Measurements from ENCODE around the gene DLG5. TPM values are rescaled to one million over a fixed set of nuclear protein-coding genes. Genes with fewer than 3 reads are reported as not detected.

The DLG5 gene
- total and polyA plus RNA-seq, 10 of the 15 experiments (the other 5 are each of a cell fraction or from before 2014, with no cell fraction given): 0.18 to 6.6 (median 2.7) TPM

DNA sequence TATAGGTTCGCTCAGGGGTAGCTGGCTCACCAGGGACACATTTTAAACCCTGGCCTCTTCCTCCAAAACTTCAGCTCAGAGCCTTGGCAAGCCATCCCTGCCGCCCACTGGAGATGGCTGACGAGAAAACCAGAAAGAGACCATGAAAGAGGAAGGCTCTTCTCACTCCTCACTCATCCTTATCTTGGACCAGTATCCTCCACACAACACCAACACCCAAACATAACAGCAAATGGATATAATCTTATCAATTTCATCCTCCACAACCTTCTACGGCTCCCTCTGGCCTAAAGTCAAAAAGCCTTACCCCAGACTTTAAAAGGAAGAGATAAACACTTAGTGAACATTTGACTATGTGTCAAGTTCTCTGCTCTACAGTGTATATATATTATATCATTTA is 26.9 kb downstream of the DLG5 start:
- H3K79me2 ChIP-seq (ENCODE audit: control insufficient read depth, insufficient read depth, low read length): no peaks in the 10 kb centered on the region
- H4K20me1 ChIP-seq (ENCODE audit: control insufficient read depth, insufficient read depth): no peaks in the 10 kb centered on the region
- POLR2A ChIA-PET: no interaction called here
- DNase-seq (ENCODE audit: low read depth, low spot score) (no peak), ATAC-seq (no peak), FAIRE-seq (no peak)
- in situ Hi-C loops (cut with MboI) (no loop called here), intact Hi-C loops (cut with micrococcal nuclease; ENCODE audit: unreplicated experiment) (no loop called here)
- TF ChIP-seq SREBF1 (IDR thresholded peaks at IDR 0.05; ENCODE audit: low read length) (no peak), SP1 (IDR thresholded peaks at IDR 0.05; ENCODE audit: low read depth, low read length) (no peak)
- H2AFZ ChIP-seq (ENCODE audit: control insufficient read depth, low read depth, low read length): no peak overlapping the region
- H3K4me2 ChIP-seq (ENCODE audit: control insufficient read depth, insufficient read depth): no peak overlapping the region
- SMC1A ChIA-PET (ENCODE audit: uncharacterized antibody, unreplicated experiment): no interaction called here
- CTCF ChIA-PET: interaction anchor here (1.2 kb wide), 1 partner anchor 10 kb away, joined by 3 read pairs; no protein-coding TSS in a partner anchor
- no peaks in the 10 kb centered on the region for H3K9me3 ChIP-seq (replicated peaks; ENCODE audit: control insufficient read depth, insufficient read depth, low read length)
- RAD21 ChIA-PET (ENCODE audit: unreplicated experiment): no interaction called here
- peaks cover 10% of the 10 kb centered on the region for H3K4me1 ChIP-seq (ENCODE audit: control insufficient read depth, insufficient read depth, low read length)
- H3K36me3 ChIP-seq (ENCODE audit: control insufficient read depth in 2 of 2, insufficient read depth in 2 of 2, low read length in 1 of 2): no peaks in the 10 kb centered on the region
- no peaks in the 10 kb centered on the region for H3K27me3 ChIP-seq (replicated peaks in 1 of 2; ENCODE audit: control insufficient read depth in 2 of 2, insufficient read depth in 2 of 2, low read length in 1 of 2)
- no peak overlapping the region for H3K27ac ChIP-seq (ENCODE audit: control insufficient read depth, insufficient read depth)
- no peak overlapping the region for H3K4me3 ChIP-seq
- 64% methylated on average over 4 of the region's 4 CpGs for WGBS (ENCODE audit: insufficient coverage, insufficient replicate concordance, low lambda C conversion rate, missing lambda C conversion rate)
- no TSS peak for BruUV-seq (replicated peaks)
- H3K9ac ChIP-seq (ENCODE audit: control insufficient read depth, insufficient read depth, low read length): no peak overlapping the region

DNA sequence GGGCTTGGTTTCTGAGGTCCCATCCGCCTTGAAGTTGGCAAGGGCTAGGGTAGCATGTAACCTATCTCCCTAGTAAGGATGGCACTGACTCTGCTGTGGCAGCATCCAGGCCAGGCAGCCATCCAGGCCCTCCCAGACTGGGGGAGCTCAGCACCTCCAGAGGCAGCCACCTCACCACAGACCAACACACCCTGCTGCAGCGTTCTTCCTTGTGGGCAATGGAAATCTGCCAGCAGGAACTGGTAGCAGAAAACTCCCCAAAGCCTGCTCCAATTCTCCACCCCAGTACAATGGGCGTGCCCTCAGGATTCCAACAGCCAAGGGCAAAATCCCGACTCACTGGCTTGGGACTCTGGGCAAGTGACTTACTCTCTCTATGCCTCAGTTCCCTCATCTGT is 27.5 kb downstream of the DLG5 start:
- WGBS (ENCODE audit: insufficient coverage, insufficient replicate concordance, low lambda C conversion rate, missing lambda C conversion rate): 46% methylated on average over 4 of the region's 4 CpGs
- Histone ChIP-seq H3K4me3 (no peak overlapping the region), H3K27ac (ENCODE audit: control insufficient read depth, insufficient read depth) (no peak overlapping the region), H3K36me3 (ENCODE audit: control insufficient read depth in 2 of 2, insufficient read depth in 2 of 2, low read length in 1 of 2) (no peaks in the 10 kb centered on the region), H3K4me1 (ENCODE audit: control insufficient read depth, insufficient read depth, low read length) (peaks cover 10% of the 10 kb centered on the region), H3K79me2 (ENCODE audit: control insufficient read depth, insufficient read depth, low read length) (no peaks in the 10 kb centered on the region), H3K27me3 (replicated peaks in 1 of 2; ENCODE audit: control insufficient read depth in 2 of 2, insufficient read depth in 2 of 2, low read length in 1 of 2) (no peaks in the 10 kb centered on the region), H3K9me3 (replicated peaks; ENCODE audit: control insufficient read depth, insufficient read depth, low read length) (no peaks in the 10 kb centered on the region), H3K9ac (ENCODE audit: control insufficient read depth, insufficient read depth, low read length) (no peak overlapping the region), H2AFZ (ENCODE audit: control insufficient read depth, low read depth, low read length) (no peak overlapping the region), H3K4me2 (ENCODE audit: control insufficient read depth, insufficient read depth) (no peak overlapping the region), H4K20me1 (ENCODE audit: control insufficient read depth, insufficient read depth) (no peaks in the 10 kb centered on the region)
- ChIA-PET CTCF (interaction anchor here (1.2 kb wide), 1 partner anchor 9 kb away, joined by 3 read pairs; no protein-coding TSS in a partner anchor), RAD21 (ENCODE audit: unreplicated experiment) (no interaction called here), POLR2A (no interaction called here), SMC1A (ENCODE audit: uncharacterized antibody, unreplicated experiment) (no interaction called here)
- ATAC-seq (no peak), DNase-seq (ENCODE audit: low read depth, low spot score) (no peak), FAIRE-seq (no peak)
- in situ Hi-C loops (cut with MboI): no loop called here
- intact Hi-C loops (cut with micrococcal nuclease; ENCODE audit: unreplicated experiment): no loop called here
- BruUV-seq (replicated peaks): no TSS peak
- TF ChIP-seq, protein P1, sequence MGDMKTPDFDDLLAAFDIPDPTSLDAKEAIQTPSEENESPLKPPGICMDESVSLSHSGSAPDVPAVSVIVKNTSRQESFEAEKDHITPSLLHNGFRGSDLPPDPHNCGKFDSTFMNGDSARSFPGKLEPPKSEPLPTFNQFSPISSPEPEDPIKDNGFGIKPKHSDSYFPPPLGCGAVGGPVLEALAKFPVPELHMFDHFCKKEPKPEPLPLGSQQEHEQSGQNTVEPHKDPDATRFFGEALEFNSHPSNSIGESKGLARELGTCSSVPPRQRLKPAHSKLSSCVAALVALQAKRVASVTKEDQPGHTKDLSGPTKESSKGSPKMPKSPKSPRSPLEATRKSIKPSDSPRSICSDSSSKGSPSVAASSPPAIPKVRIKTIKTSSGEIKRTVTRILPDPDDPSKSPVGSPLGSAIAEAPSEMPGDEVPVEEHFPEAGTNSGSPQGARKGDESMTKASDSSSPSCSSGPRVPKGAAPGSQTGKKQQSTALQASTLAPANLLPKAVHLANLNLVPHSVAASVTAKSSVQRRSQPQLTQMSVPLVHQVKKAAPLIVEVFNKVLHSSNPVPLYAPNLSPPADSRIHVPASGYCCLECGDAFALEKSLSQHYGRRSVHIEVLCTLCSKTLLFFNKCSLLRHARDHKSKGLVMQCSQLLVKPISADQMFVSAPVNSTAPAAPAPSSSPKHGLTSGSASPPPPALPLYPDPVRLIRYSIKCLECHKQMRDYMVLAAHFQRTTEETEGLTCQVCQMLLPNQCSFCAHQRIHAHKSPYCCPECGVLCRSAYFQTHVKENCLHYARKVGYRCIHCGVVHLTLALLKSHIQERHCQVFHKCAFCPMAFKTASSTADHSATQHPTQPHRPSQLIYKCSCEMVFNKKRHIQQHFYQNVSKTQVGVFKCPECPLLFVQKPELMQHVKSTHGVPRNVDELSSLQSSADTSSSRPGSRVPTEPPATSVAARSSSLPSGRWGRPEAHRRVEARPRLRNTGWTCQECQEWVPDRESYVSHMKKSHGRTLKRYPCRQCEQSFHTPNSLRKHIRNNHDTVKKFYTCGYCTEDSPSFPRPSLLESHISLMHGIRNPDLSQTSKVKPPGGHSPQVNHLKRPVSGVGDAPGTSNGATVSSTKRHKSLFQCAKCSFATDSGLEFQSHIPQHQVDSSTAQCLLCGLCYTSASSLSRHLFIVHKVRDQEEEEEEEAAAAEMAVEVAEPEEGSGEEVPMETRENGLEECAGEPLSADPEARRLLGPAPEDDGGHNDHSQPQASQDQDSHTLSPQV (IDR thresholded peaks at IDR 0.05): no peak
- TF ChIP-seq SREBF1 (IDR thresholded peaks at IDR 0.05; ENCODE audit: low read length): no peak
- TF ChIP-seq, protein P2, sequence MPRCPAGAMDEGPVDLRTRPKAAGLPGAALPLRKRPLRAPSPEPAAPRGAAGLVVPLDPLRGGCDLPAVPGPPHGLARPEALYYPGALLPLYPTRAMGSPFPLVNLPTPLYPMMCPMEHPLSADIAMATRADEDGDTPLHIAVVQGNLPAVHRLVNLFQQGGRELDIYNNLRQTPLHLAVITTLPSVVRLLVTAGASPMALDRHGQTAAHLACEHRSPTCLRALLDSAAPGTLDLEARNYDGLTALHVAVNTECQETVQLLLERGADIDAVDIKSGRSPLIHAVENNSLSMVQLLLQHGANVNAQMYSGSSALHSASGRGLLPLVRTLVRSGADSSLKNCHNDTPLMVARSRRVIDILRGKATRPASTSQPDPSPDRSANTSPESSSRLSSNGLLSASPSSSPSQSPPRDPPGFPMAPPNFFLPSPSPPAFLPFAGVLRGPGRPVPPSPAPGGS (IDR thresholded peaks at IDR 0.05; ENCODE audit: borderline replicate concordance, insufficient read depth, low read depth, low read length, poor library complexity, severe bottlenecking): no peak
- no peak for TF ChIP-seq CHD1 (IDR thresholded peaks at IDR 0.05; ENCODE audit: low read depth, low read length)
- TF ChIP-seq EP300 (IDR thresholded peaks at IDR 0.05; ENCODE audit: borderline replicate concordance in 1 of 2, control insufficient read depth in 1 of 2, low read depth in 2 of 2, low read length in 2 of 2): no peak
- no peak for TF ChIP-seq STAT3 (IDR thresholded peaks at IDR 0.05; ENCODE audit: low read depth, low read length)
- no peak for TF ChIP-seq ASH2L (IDR thresholded peaks at IDR 0.05; ENCODE audit: borderline replicate concordance, low read depth)
- no peak for TF ChIP-seq FOXK2 (IDR thresholded peaks at IDR 0.05)
- TF ChIP-seq GABPA (IDR thresholded peaks at IDR 0.05; ENCODE audit: low read depth): no peak
